Measurements from ENCODE around the gene GARNL3. TPM values are rescaled to one million over a fixed set of nuclear protein-coding genes. Genes with fewer than 3 reads are reported as not detected.

GARNL3 gene
- total and polyA plus RNA-seq, 2 donors (not counting 1 experiment from before 2014, with no cell fraction given) = 1.5 to 12.6 TPM

- peak overlapping the region; percentile 65 for H3K27ac Mint-ChIP-seq
- no peaks in the 10 kb centered on the region for H3K9me3 Mint-ChIP-seq (ENCODE audit: insufficient read depth)
- under 1% methylated on average over 106 of the region's 106 CpGs for WGBS (ENCODE audit: insufficient coverage)
- H3K4me3 Mint-ChIP-seq = peak overlapping the region; percentile 93
- peaks cover 43% of the 10 kb centered on the region for H3K4me1 Mint-ChIP-seq
- H2AFZ ChIP-seq (ENCODE audit: insufficient read depth, low read depth, low read length, poor library complexity, severe bottlenecking) = peak overlapping the region; percentile 93
- intact Hi-C loops (cut with micrococcal nuclease) = loop anchor here (1.0 to 2.0 kb wide), 6 partner anchors 20 to 692 kb away; partner anchors contain the start of genes LRSAM1, RPL12, ST6GALNAC4 and TTC16
- H3K4me3 ChIP-seq (ENCODE audit: control extremely low read depth in 1 of 5, extremely low read depth in 1 of 5, insufficient read depth in 1 of 5, low read depth in 2 of 5, low read length in 4 of 5) = peak overlapping the region in 4 of 5 experiments; percentile 45 to 80 (median 66)
- no peaks in the 10 kb centered on the region for H3K79me2 ChIP-seq (ENCODE audit: control insufficient read depth, insufficient read depth, low read length)
- peak overlapping the region; percentile 100 for H3K4me2 ChIP-seq (replicated peaks; ENCODE audit: low read depth, low read length, poor library complexity, severe bottlenecking)
- H3K9ac ChIP-seq (ENCODE audit: low read length) = peak overlapping the region; percentile 75
- peaks cover 4% of the 10 kb centered on the region for H3K27me3 Mint-ChIP-seq
- peaks cover 0 to 3% (median 0%) of the 10 kb centered on the region in 3 donors for H3K9me3 ChIP-seq (ENCODE audit: control extremely low read depth in 1 of 3, control insufficient read depth in 2 of 3, insufficient read depth in 1 of 3, low read length in 2 of 3)
- no peak for TF ChIP-seq EZH2 (IDR thresholded peaks at IDR 0.05; ENCODE audit: borderline replicate concordance, insufficient read depth, low read depth, low read length, poor library complexity, severe bottlenecking)
- TF ChIP-seq CTCF (IDR thresholded peaks at IDR 0.05) = no peak
- H4K20me1 ChIP-seq (ENCODE audit: control insufficient read depth, insufficient read depth, low read length, poor library complexity, severe bottlenecking) = no peaks in the 10 kb centered on the region
- CTCF ChIA-PET = interaction anchor here (1.5 to 5.1 kb wide), 3 partner anchors 10 to 172 kb away, joined by 6 to 30 read pairs (median 21); partner anchors contain the start of gene SLC2A8
- peak overlapping the region in 1 of 2 donors; percentile 39 for H3K27ac ChIP-seq (ENCODE audit: low read length in 2 of 2)
- no peaks in the 10 kb centered on the region for H3K36me3 ChIP-seq (replicated peaks in 1 of 2; ENCODE audit: control extremely low read depth in 1 of 2, control insufficient read depth in 1 of 2, extremely low read depth in 1 of 2, insufficient read depth in 2 of 2, low read length in 1 of 2)
- H3K27me3 ChIP-seq (replicated peaks in 1 of 4; ENCODE audit: control extremely low read depth in 1 of 4, control insufficient read depth in 3 of 4, insufficient read depth in 4 of 4, low read length in 3 of 4) = peaks cover 0 to 9% (median 3%) of the 10 kb centered on the region in 4 experiments
- POLR2A ChIA-PET = interaction anchor here (0.6 to 3.0 kb wide), 10 partner anchors 10 to 1051 kb away, joined by 3 to 19 read pairs (median 4); partner anchors contain the start of genes GOLGA2, LRSAM1, RPL12 and SLC2A8
- ATAC-seq (ENCODE audit: low read depth) (peak; percentile 82), DNase-seq (peak; percentile 91)
- H3K4me1 ChIP-seq (ENCODE audit: control insufficient read depth in 2 of 2, insufficient read depth in 2 of 2, low read length in 2 of 2) = peaks cover 21 to 33% of the 10 kb centered on the region in 2 donors
Observed at GRCh38 chr9:127224883-127225739, 39.5 kb upstream of the GARNL3 start.
